ENCODE data around the gene ADPRM.
A peak's percentile ranks its signal among the peaks of the same experiment; 100 is the strongest.

ADPRM gene

DNA sequence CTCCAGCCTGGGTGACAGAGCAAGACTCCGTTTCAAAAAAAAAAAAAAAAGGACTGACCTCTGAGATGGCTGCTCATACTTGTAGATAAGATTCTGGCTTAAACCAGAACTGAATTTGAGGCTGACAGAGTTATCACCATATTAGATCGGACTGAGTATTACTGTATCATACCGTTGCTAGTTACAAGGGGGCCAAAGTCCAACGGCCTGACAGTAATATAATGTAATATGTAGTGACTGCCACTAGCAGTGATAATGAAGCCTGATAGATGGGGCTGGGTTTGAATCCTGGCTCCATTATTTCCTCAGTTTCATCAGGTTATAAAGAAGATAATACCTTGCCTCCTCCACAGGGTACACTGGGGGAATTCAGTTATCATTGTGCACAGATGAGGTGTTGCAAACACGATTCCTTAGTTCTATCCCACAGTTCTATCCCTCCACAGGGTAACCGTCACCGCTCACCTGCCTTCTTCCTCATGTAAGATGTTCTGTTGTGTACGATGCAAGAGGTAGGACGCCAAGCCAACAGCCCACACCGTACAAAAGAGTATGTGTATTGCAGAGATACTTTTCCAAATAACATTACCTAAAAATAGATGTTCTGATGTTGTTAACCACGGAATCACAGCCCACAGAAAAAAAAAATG lies 27.3 kb downstream of the ADPRM start:
- DNase-seq (ENCODE audit: low spot score): no peak
- no peak for TF ChIP-seq CTCF (IDR thresholded peaks at IDR 0.05)

GRCh38 chr17:10725262-10725661 lies 27.9 kb downstream of the ADPRM start:
- H3K27ac ChIP-seq: no peak overlapping the region
- no peak for DNase-seq (ENCODE audit: low spot score)
- TF ChIP-seq CTCF (IDR thresholded peaks at IDR 0.05): no peak

More for the DNA sequence above, 27.3 kb downstream of the ADPRM start:
- H3K27ac ChIP-seq: no peak overlapping the region
- no peak overlapping the region for H3K4me3 ChIP-seq

GRCh38 chr17:10726196-10726595 lies 28.8 kb downstream of the ADPRM start:
- no peak for TF ChIP-seq CTCF (IDR thresholded peaks at IDR 0.05)
- Histone ChIP-seq H3K27ac (no peak overlapping the region), H3K4me3 (no peak overlapping the region)
- no peak for DNase-seq (ENCODE audit: low spot score)

More at GRCh38 chr17:10725262-10725661, 27.9 kb downstream of the ADPRM start:
- no peak overlapping the region for H3K4me3 ChIP-seq

GRCh38 chr17:10727192-10727591 lies 29.8 kb downstream of the ADPRM start:
- H3K27ac ChIP-seq: no peak overlapping the region
- H3K4me3 ChIP-seq: no peak overlapping the region
- DNase-seq (ENCODE audit: low spot score): no peak
- TF ChIP-seq CTCF (IDR thresholded peaks at IDR 0.05): no peak

DNA sequence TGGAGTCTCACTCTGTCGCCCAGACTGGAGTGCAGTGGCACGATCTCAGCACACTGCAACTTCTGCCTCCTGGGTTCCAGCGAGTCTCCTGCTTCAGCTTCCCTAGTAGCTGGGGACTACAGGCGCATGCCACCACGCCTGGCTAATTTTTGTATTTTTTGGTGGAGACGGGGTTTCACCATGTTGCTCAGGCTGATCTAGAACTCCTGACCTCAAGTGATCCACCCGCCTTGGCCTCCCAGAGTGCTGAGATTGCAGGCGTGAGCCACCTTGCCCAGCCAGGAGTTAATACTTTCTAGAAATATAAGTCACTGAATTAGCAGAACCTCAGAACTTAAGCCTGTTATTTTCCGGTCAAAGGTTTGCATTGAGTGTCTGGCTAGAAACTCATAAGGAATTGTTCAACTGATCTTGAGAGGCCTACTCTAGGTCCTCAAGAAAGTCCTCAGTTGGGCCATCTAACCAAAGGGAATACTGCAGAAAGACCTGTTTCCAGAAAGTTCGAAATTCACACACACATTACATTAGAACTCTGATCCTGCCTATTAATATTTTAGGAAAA lies 31.0 kb downstream of the ADPRM start:
- DNase-seq (ENCODE audit: low spot score): no peak
- TF ChIP-seq CTCF (IDR thresholded peaks at IDR 0.05): no peak
- H3K4me3 ChIP-seq: no peak overlapping the region
- peak overlapping the region in 1 of 2 donors; percentile 85 for H3K27ac ChIP-seq

DNA sequence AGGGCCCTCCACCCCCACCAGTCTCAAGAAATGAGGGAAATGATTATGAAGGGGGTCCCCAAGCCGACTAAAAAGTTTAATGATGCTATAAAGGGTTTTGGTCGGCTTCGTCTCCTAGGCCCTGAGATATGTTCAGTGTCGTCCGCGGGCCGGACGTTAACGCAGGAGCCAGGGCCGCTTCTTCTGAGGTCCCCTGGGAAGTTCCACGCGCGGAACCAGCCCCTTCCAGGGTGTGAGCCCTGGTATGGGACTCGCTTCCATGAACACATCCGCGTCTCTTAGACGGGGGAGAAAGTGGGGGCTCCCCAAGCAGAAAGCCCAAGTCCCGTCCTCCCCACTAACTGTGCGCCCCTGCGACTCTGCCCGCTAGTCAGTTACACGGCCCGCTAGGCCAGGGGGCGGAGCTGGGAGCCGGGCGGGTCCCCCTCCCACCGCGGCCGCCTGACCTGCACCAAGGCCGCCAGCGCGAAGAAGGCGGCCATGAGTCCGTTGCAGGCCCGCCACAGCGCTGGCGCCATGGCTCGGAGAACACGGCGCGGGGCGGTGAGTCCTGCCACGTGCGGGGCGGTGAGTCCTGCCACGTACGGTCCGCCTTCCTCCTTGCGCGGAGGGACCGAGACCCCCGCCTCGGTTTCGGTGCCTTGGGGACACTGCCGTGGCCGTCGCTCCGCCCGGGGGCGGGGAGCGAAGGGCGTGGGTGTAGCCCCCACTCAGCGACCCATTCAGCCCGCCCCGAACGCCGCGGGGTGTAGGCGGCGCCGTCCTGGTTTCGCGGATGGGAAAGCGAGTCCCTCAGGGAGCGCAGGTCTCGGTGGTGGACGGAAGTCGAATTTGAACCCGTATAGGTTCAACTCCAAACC lies 32.2 kb downstream of the ADPRM start, which contains the start of gene TMEM220:
TMEM220 (minus strand) TSS at position 690 of the 860 bp plus-strand sequence; CDS start at position 518, 172 bp downstream.
- Histone ChIP-seq H3K4me3 (peak within 1 kb of the TSS; percentile 78), H3K27ac (peak within 1 kb of the TSS; percentile 85 to 91)
- no peak for TF ChIP-seq CTCF (IDR thresholded peaks at IDR 0.05)
- peak; percentile 89 for DNase-seq (ENCODE audit: low spot score)

DNA sequence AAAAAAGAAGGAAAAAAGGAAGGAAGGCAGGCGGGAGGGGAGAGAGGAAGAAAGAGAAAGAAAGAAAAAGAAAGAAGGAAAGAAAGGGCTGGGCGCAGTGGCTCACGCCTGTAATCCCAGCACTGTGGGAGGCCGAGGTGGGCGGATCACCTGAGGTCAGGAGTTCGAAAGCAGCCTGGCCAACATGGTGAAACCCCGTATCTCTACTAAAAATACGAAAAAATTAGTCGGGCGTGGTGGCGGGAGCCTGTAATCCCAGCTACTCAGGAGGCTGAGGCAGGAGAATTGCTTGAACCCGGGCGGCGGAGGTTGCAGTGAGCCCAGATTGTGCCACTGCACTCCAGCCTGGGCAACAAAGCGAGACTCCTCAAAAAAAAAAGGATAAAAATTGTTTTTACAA lies 32.9 kb downstream of the ADPRM start:
- Histone ChIP-seq H3K4me3 (peak overlapping the region; percentile 78), H3K27ac (peak overlapping the region; percentile 85 to 91)
- DNase-seq (ENCODE audit: low spot score): peak; percentile 56
